GM12865 (cell line): ENCODE results near the gene KCNN4.
"Not testable (repeated sequence)": the region's sequence is repeated elsewhere in the genome, so short reads cannot be mapped to it uniquely, and the experiment has no call there.

ENCODE experiments used
- DNase-seq: peaks from one replicate; pipeline ENCODE4 v3.0.0; 2010; ENCODE audit warnings: low read depth
- H3K4me3 ChIP-seq: 2 replicates; pipeline ENCODE4 v1.5.1; 2011; ENCODE audit warnings: mild to moderate bottlenecking, low read depth, low read length, control low read depth
- TF ChIP-seq, protein P1 (sequence below): IDR thresholded peaks from 2 replicates; pipeline ENCODE4 v1.5.1; 2011; ENCODE audit warnings: low read length, control low read depth, low read depth, inconsistent platforms; ENCODE audit not compliant: insufficient read depth; ENCODE audit errors: missing control alignments

KCNN4 gene

GRCh38 chr19:43765109-43765876 lies 15.5 kb downstream of the KCNN4 start:
- peak; percentile 97 for DNase-seq
- peak overlapping the region; percentile 1 for H3K4me3 ChIP-seq
- TF ChIP-seq, protein P1, sequence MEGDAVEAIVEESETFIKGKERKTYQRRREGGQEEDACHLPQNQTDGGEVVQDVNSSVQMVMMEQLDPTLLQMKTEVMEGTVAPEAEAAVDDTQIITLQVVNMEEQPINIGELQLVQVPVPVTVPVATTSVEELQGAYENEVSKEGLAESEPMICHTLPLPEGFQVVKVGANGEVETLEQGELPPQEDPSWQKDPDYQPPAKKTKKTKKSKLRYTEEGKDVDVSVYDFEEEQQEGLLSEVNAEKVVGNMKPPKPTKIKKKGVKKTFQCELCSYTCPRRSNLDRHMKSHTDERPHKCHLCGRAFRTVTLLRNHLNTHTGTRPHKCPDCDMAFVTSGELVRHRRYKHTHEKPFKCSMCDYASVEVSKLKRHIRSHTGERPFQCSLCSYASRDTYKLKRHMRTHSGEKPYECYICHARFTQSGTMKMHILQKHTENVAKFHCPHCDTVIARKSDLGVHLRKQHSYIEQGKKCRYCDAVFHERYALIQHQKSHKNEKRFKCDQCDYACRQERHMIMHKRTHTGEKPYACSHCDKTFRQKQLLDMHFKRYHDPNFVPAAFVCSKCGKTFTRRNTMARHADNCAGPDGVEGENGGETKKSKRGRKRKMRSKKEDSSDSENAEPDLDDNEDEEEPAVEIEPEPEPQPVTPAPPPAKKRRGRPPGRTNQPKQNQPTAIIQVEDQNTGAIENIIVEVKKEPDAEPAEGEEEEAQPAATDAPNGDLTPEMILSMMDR: no peak

DNA sequence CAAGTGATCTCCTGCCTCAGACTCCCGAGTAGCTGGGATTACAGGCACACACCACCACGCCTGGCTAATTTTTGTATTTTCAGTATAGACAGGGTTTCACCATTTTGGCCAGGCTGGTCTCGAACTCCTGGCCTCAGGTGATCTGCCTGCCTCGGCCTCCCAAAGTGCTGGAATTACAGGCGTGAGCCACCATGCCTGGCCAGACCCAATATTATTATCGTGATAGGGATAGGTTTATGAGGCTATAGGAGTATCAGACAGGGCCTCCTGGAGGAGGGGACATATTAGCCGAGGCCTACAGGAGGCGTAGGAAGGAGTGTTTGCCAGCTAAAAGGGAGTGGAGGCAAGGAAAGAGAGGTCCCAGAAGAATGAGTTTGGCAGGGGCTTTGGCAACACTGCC lies 16.1 kb downstream of the KCNN4 start:
- peak overlapping the region; percentile 1 for H3K4me3 ChIP-seq
- DNase-seq: not testable (repeated sequence)

GRCh38 chr19:43763473-43763939 lies 17.3 kb downstream of the KCNN4 start:
- TF ChIP-seq, protein P1: no peak
- peak; percentile 87 for DNase-seq
- peak overlapping the region; percentile 20 for H3K4me3 ChIP-seq

DNA sequence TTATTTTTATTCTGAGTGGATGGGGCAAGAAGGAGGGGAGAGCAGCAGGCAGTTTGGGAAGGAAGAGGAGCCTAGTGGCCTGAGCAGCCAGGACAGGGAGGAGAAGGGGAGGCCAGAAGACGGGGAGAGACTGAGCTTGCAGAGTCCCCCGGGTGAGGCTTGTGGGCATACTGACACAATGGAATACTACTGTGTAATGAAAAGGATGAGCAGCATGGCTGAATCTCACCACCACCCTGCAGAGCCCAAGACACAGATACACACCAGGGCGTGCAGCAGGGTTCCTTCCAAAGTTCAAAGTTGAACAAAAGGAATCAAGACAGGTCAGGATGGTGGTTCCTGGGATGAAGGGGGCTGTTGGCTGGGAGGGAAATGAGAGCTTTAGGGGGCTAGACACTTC lies 18.0 kb downstream of the KCNN4 start:
- no peak for DNase-seq
- TF ChIP-seq, protein P1: no peak
- no peak overlapping the region for H3K4me3 ChIP-seq

DNA sequence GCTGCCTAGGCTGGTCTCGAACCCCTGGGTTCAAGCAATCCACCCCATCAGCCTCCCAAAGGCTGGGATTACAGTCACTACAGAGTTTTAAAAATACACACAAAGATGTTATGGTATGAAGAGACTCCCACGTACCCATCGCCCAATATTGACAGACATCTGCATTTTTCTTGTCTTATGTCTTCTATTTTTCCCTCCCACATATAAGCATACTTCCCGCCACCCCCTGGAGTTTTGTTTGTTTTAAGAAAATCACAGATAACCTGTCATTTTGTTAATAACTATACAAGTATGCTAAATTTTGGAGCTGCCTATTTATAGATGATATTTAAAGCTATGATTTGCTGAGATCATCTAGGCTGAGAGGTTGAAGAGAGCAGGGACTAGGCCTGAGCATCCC lies 19.8 kb downstream of the KCNN4 start:
- TF ChIP-seq, protein P1: no peak
- no peak overlapping the region for H3K4me3 ChIP-seq
- DNase-seq: no peak

DNA sequence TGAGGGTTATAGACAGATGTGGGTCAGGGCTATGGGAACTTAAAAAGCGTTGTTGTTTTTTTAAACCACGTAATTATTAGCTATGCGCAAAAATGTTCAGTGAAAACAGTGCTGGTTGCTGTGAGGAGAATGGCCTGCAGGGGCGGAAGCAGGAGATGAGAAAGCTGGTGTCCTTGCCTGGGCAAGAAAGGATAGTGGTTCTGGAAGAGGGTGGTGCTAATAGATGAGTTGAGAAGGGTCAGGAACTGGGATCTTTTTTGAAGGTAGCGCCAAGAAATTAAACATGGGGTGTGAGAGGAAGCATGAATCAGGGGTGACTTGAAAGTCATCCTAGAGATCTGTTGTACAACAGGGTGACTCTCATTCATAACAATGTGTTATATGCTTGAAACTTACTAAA lies 21.3 kb downstream of the KCNN4 start:
- TF ChIP-seq, protein P1: peak; percentile 51
- peak; percentile 75 for DNase-seq
- no peak overlapping the region for H3K4me3 ChIP-seq

- peak overlapping the region; percentile 70 for H3K4me3 ChIP-seq
- TF ChIP-seq, protein P1: no peak
- DNase-seq: peak; percentile 93
Observed at GRCh38 chr19:43755256-43755801, 25.4 kb downstream of the KCNN4 start.
